Gastroesophageal sphincter (tissue), 4 donors: ENCODE results near the gene B3GNT8. TPM values are rescaled to one million over a fixed set of nuclear protein-coding genes. Genes with fewer than 3 reads are reported as not detected.
A peak's percentile ranks its signal among the peaks of the same experiment; 100 is the strongest.

Source experiments
- ATAC-seq: fragments of 150-250 bp; one replicate; pipeline ENCODE4 v1.9.1; 2016; ENCODE audit warnings: mild to moderate bottlenecking, moderate library complexity
- H3K27ac ChIP-seq, 4 donors: fragments of 200-600 bp; sonication (generic) in 3 of 4; 1 replicate in 3 of 4; 2 replicates in 1 of 4; pipeline ENCODE4 v1.5.1; 2016 to 2019
- H3K27me3 ChIP-seq: fragments of 200-600 bp; sonication (generic); one replicate; pipeline ENCODE4 v1.5.1; 2019
- H3K36me3 ChIP-seq, 2 donors: fragments of 200-600 bp; sonication (generic); one replicate each; pipeline ENCODE4 v1.5.1; 2019; ENCODE audit warnings: control low read depth in 1 of 2
- H3K4me1 ChIP-seq, 3 donors: fragments of 200-600 bp; sonication (generic); 1 replicate in 2 of 3; 2 replicates in 1 of 3; pipeline ENCODE4 v1.5.1; 2016 to 2019; ENCODE audit warnings: control low read depth in 2 of 3
- H3K4me3 ChIP-seq, 2 donors: fragments of 200-600 bp; sonication (generic); one replicate each; pipeline ENCODE4 v1.5.1; 2019; ENCODE audit warnings: mild to moderate bottlenecking in 1 of 2, moderate library complexity in 1 of 2
- H3K9me3 ChIP-seq, 3 donors: fragments of 200-600 bp; sonication (generic); one replicate each; pipeline ENCODE4 v1.5.1; 2017 to 2019; ENCODE audit warnings: control low read depth in 2 of 3
- CTCF ChIP-seq, 4 experiments: fragments of 200-600 bp in 2 of 4; fragments of 450-650 bp in 2 of 4; sonication (generic) in 1 of 4; IDR thresholded peaks; one replicate each; pipeline ENCODE4 v1.5.1; 2017 to 2019; ENCODE audit warnings: antibody characterized with exemption in 4 of 4, mild to moderate bottlenecking in 2 of 4, moderate library complexity in 2 of 4
- EP300 ChIP-seq: sonication (generic); formaldehyde crosslinking; IDR thresholded peaks from one replicate; pipeline ENCODE4 v1.6.1; 2017; ENCODE audit warnings: antibody characterized with exemption, mild to moderate bottlenecking
- POLR2A ChIP-seq, 2 donors: fragments of 450-650 bp; IDR thresholded peaks; one replicate each; pipeline ENCODE4 v1.6.1; 2017; ENCODE audit warnings: antibody characterized with exemption in 2 of 2, mild to moderate bottlenecking in 2 of 2, moderate library complexity in 1 of 2
- POLR2AphosphoS5 ChIP-seq: sonication (generic); formaldehyde crosslinking; IDR thresholded peaks from one replicate; pipeline ENCODE4 v1.6.1; 2017; ENCODE audit warnings: antibody characterized with exemption
- WGBS, 2 donors: methylation state at CpG; one replicate each; pipeline ENCODE4 v1.1.5; 2018; ENCODE audit warnings: low coverage in 1 of 2; 5-methylcytosine and 5-hydroxymethylcytosine counted together
- total RNA-seq, 4 donors: library from RNA; depleted of rRNA; stranded (reverse); fragments of >200 nt; gene quantifications; one replicate each; pipeline ENCODE4 v1.1.0, GENCODE V29; 2016

B3GNT8 gene
- total RNA-seq, 4 donors from 2014 or later: 1.9 to 6.1 (median 2.7) TPM

GRCh38 chr19:41426116-41426841 is 895 bp downstream of the B3GNT8 start:
- H3K36me3 ChIP-seq: peaks cover 0 to 65% of the 10 kb centered on the region in 2 donors
- TF ChIP-seq POLR2AphosphoS5 (no peak), POLR2A (IDR thresholded peaks at IDR 0.05) (no peak), CTCF (IDR thresholded peaks at IDR 0.05) (no peak), EP300 (no peak)
- H3K9me3 ChIP-seq: no peaks in the 10 kb centered on the region
- peaks cover 0 to 40% (median 20%) of the 10 kb centered on the region in 3 donors for H3K4me1 ChIP-seq
- WGBS, 2 donors: 0% methylated on average over 1 of the region's 36 CpGs; no CpG with 5 or more reads in 1 of the 2 donors
- no peak for ATAC-seq
- peak overlapping the region in 3 of 4 donors; percentile 85 to 88 (median 85) for H3K27ac ChIP-seq
- no peaks in the 10 kb centered on the region for H3K27me3 ChIP-seq
- H3K4me3 ChIP-seq: peak overlapping the region; percentile 37 to 57

GRCh38 chr19:41425174-41426115 is 1.7 kb downstream of the B3GNT8 start:
- Histone ChIP-seq H3K36me3 (peaks cover 0 to 65% of the 10 kb centered on the region in 2 donors), H3K4me3 (no peak overlapping the region), H3K27ac (peak overlapping the region in 1 of 4 donors; percentile 85), H3K9me3 (no peaks in the 10 kb centered on the region), H3K27me3 (no peaks in the 10 kb centered on the region), H3K4me1 (peaks cover 0 to 40% (median 20%) of the 10 kb centered on the region in 3 donors)
- ATAC-seq: no peak
- 67 to 97% methylated on average over 1 to 7 of the region's 28 CpGs for WGBS, 2 donors
- TF ChIP-seq POLR2A (IDR thresholded peaks at IDR 0.05) (no peak), POLR2AphosphoS5 (no peak), EP300 (no peak), CTCF (IDR thresholded peaks at IDR 0.05) (no peak)

- no peak overlapping the region for H3K27ac ChIP-seq
- TF ChIP-seq POLR2AphosphoS5 (no peak), CTCF (IDR thresholded peaks at IDR 0.05) (no peak), EP300 (no peak), POLR2A (IDR thresholded peaks at IDR 0.05) (no peak)
- H3K9me3 ChIP-seq: no peaks in the 10 kb centered on the region
- ATAC-seq: no peak
- H3K4me1 ChIP-seq: peaks cover 0 to 40% (median 20%) of the 10 kb centered on the region in 3 donors
- H3K27me3 ChIP-seq: no peaks in the 10 kb centered on the region
- WGBS, 2 donors: 90% methylated on average over 2 of the region's 21 CpGs; no CpG with 5 or more reads in 1 of the 2 donors
- peaks cover 0 to 71% of the 10 kb centered on the region in 2 donors for H3K36me3 ChIP-seq
- H3K4me3 ChIP-seq: no peak overlapping the region
These were observed 2.6 kb downstream of the B3GNT8 start for GRCh38 chr19:41424335-41425173.

GRCh38 chr19:41422955-41423354 is 4.2 kb downstream of the B3GNT8 start:
- no peak overlapping the region for H3K27ac ChIP-seq
- 100% methylated on average over 2 of the region's 12 CpGs; no CpG with 5 or more reads in 1 of the 2 donors for WGBS, 2 donors
- H3K9me3 ChIP-seq: no peaks in the 10 kb centered on the region
- TF ChIP-seq CTCF (IDR thresholded peaks at IDR 0.05) (no peak), POLR2A (IDR thresholded peaks at IDR 0.05) (no peak), POLR2AphosphoS5 (no peak), EP300 (no peak)
- peaks cover 0 to 31% (median 13%) of the 10 kb centered on the region in 3 donors for H3K4me1 ChIP-seq
- H3K4me3 ChIP-seq: no peak overlapping the region
- no peaks in the 10 kb centered on the region for H3K27me3 ChIP-seq
- ATAC-seq: no peak
- H3K36me3 ChIP-seq: peaks cover 0 to 87% of the 10 kb centered on the region in 2 donors
